Iris pigment epithelial cell (primary cell): ENCODE results near the gene TMEM91.
"Not testable (repeated sequence)": the region's sequence is repeated elsewhere in the genome, so short reads cannot be mapped to it uniquely, and the experiment has no call there.

ENCODE experiments used
- DNase-seq: peaks from one replicate; pipeline ENCODE4 v3.0.0-alpha.2; 2011; ENCODE audit warnings: low read depth

Gene TMEM91

DNA sequence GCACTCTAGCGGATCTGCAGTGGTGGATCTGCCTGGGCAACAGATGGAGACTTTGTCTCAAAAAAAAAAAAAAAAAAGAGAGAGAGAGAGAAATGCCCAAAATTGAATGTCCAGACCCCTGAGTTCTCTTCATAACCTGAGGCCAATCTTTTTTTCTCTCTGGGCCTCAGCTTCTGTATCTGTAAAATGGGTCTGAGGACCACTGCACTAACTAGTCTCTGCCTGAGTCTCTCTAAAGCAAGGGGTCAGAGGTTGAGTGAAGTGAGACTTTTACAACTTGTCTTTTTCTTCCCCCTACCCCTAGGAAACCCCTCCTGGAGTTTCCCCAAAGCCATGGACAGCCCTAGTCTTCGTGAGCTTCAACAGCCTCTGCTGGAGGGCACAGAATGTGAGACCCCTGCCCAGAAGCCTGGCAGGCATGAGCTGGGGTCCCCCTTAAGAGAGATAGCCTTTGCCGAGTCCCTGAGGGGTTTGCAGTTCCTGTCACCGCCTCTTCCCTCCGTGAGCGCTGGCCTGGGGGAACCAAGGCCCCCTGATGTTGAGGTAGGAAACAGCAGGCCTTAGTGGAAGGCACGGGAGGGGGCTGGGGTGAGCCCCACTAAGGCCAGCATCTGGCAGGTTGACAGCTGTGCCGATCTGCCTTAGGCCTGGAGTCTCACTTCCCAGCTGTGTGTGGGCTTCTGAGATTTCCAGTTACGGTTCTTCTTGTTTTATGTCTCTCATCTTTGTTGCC lies 1.8 kb downstream of the TMEM91 start:
- no peak for DNase-seq

DNA sequence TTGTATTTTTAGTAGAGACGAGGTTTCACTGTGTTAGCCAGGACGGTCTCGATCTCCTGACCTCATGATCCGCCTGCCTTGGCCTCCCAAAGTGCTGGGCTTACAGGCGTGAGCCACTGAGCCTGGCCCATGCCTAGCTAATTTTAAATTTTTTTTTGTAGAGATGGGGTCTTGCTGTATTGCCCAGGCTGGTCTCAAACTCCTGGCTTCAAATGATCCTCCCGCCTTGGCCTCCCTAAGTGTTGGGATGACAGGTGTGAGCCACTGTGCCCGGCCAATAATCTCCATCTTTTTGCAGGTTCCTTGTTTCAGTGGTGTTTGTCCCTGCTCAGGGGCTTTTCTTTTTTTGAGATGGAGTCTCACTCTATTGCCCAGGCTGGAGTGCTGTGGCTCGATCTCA lies 5.2 kb downstream of the TMEM91 start:
- DNase-seq, result not testable (repeated sequence)

DNA sequence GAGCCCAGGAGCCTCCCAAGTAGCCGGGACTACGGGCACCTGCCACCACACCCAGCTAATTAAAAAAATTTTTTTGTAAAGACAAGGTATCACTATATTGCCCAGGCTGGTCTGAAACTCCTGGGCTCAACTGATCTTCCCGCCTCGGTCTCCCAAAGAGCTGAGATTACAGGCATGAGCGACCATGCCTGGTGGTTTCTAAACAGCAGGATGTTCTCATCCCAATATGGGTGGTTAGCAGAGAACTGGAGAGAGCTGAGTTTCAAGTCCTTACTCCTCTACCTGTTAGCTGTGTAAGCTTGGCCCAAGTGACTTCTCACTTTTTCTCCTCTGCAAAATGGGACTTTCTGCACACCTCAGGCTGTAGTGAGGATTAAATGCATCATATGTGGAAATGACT lies 8.0 kb downstream of the TMEM91 start:
- no peak for DNase-seq

DNA sequence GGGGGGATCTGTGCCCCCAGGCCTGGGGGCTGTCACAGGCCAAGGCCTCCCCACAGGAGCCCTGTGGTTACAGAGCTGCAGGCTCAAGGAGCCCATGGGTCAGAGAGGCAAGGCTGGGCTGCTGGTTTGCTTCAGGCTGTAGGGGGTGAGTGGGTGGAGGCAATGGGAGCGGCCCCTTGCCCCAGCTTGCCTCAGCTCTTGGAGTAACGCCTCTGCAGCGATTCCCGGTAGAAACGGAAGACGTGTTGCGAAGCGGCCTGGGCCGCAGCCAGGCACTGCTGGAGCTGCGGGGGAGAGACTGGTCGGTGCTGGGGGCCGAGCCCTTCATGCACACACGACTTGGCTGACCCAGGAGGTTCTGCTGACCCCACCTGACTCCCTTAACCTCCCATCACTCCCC lies 10.1 kb downstream of the TMEM91 start:
- DNase-seq, result no peak

DNA sequence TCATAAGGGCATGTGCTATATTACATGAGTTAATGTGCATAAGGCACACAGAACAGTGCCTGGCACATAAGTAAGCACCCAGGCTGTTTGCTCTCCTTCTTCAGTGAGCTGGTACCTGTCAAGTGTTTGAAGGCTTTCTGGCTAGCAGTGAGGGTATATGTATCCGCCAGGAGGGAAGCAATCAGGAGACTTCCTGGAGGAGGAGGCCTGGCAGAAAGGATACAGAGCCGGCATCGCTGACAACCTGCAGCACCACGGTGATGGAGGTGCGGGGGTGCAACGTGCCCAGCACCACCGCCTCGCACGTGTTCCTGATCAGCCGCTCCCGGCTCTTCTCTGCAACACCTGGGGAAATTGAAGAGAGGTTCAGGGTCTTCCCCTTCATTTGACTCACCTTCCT lies 15.3 kb downstream of the TMEM91 start:
- DNase-seq, result no peak

DNA sequence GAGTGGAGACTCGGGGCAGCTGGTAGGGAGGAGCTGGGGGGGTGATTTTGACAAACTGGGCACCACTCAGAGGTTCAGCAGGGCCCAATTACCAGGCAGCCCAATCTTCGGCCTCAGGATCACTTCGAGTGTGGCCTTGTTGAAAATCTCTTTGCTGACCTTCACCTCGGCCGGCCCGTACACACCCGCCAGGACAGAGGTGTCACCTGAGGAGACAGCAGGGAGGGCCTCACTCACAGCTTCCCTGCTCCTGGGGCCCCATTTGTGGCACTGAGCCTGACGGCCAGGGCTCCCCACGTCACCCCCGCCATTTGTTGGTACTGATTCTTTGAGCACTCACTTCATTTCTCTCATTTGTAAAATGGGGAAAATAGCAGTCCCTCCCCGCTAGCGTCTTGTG lies 16.4 kb downstream of the TMEM91 start:
- DNase-seq, result no peak

DNA sequence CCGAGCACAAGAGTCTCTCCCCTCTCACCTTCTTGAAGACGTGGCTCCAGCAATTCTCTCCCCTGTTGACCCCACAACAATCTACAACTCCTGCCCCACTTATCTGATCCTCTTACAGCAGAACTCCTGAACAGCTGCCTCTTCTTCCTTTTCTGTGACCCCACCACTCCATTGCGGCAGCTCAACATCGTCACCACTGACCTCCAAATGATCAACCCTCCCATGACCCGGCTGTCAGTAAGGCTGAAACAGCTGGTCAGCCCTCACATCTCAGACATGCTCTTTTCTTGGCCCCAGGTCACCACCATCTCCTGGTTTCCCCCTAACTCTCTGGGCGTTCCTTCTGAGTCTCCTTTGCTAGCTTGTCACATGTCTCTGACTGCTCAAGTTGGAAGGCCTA lies 19.0 kb downstream of the TMEM91 start:
- DNase-seq, result no peak

DNA sequence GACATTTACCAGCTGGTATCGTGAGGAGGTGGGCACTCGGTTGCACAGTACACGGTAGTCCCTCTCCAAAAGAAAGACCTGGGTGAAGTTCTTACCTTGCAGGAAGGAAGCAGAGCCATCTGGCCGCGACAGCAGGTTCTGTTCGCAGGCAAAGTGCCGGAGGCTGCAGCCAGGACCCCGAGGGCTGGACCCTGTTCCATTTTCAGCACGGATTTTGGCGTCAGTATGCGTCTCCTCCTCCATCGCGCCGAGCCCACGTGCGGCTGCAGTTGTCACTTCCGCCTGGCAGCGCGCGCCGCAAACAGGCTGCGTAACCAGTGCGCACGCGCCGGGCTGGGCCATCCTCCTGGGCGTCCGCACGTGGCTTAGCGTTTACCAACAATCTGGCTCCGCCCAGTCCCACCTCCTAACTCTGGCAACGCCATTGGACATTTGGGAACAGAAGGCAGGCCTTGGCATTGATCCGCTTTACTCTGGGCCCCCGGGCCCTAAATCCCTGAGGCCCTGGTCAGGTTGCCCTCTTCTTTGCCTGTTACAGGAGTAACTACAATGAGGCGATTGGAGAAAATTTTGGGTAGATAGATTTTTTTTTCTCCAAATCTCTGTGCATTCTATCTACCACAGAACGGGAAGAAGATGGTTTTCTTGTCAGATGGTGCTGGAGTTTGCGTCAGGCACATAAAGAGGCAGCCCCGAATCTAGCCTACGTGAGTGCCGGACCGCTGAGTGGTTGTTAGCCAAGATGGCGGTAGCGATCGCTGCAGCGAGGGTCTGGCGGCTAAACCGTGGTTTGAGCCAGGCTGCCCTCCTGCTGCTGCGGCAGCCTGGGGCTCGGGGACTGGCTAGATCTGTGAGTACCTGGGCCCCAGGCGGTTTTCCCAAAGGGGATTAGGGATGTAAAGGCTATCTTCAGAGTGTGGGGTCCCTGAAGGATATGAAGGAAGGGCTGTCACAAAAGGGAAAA lies 21.0 kb downstream of the TMEM91 start, which contains the start of the genes BCKDHA and EXOSC5:
BCKDHA (plus strand) TSS at position 733 of the 964 bp plus-strand sequence; CDS start at position 743, 10 bp downstream.
EXOSC5 (minus strand) TSS at position 274 of the 964 bp plus-strand sequence; CDS start at position 243, 31 bp downstream.
- peak; percentile 99 for DNase-seq

DNA sequence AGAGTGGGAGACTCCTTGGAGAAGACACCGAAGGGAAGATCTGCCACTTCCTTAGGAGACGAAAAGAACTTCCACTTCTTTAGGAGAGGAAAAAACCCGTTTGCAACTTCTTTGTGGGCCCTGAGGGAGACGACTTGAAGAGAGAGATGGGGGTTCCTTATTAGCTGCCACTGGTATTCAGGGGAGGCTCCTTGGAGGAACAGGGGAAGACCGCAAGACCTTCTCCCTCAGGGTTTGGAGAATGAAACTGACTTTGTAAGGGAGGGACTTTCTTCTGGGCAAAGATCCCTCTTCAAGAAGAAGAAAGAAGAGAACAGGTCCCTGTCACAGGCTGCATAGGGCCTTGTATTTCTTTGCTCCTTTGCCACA lies 21.7 kb downstream of the TMEM91 start:
- no peak for DNase-seq

DNA sequence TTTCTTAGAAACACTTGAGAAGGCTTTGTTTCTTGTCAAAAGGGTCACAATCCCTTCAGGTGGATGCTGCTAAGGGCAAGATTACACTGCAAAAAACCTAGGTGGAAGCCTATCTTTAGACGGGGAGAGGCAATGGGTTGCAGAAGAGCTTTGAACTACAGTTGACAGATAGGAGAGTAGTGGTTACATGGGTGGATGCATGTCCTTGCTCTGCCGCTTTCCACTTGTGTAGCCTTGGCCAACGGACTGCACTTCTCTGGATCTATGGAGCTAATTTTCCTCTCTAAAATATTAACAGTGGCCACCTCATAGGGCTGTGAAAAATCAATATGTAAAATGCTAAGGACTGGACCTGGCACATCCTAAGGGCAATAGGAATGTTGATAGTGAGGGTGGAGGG lies 22.3 kb downstream of the TMEM91 start:
- DNase-seq, result no peak

DNA sequence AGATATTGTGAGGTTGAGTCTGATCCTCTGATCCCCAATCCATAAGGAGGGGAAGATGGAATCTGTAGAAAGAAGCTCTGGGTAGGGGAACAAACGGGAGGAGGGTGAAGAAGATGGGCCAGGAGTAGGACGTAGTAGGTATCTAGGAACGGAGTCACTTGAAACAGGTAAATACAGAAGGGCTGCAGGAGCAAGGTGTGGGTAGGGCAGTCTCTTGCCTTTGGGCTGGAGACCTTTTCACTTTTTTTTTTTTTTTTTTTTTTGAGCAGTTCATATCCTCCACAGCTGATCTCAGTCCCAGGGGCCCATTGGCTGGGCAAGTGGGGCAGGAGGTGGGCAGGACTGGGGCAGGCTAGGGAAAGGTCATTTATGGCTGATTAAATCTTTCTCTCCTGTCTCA lies 22.8 kb downstream of the TMEM91 start:
- no peak for DNase-seq

DNA sequence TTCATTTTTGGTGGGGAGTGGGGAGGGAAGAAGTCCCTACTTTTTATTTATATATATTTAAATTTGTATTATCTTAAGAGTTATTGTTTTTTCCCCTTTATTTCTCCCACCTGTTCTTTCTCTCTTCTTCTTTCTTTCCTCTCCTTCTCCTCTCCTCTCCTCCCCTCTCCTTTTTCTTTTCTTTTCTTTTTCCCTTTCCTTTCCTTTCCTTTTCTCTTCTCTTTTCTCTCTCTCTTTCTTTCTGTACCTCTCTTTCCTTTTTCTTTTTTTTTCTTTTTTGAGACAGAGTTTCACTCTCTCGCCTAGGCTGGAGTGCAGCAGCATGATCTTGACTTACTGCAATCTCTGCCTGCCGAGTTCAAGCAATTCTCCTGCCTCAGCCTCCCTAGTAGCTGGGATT lies 23.2 kb downstream of the TMEM91 start:
- no peak for DNase-seq

DNA sequence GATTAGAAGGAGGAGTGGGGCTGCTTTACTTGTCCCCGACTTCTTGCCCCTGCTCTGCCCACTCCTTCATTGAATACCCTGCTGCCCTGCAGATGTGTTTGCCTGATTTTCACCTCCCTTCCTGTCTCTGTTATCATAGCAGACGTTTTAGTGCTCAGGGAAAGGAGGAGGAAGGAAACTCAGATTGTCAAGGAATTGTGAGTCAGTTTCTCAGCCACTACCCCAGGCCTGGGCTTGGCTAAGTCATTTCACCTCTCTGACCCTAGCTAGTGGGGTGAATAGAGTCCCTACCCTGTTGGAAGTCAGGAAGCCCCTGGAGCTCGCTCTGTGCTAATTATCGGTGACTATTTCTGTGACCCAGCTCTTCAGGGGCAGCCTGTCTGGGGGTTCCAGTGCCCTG lies 25.1 kb downstream of the TMEM91 start:
- DNase-seq, result no peak

DNA sequence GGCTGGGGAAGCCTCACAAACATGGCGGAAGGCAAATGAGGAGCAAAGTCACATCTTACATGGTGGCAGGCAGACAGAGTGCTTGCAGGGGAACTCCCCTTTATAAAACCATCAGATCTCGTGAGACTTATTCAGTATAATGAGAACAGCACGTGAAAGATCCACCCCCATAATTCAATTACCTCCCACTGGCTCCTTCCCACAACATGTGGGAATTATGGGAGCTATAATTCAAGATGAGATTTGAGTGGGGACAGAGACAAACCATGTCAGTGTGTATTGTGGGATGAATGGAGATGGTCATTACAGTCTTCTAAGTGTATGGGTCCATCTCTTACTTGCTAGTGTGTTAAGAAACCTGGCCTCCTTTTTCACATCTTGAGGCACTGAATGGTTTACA lies 25.7 kb downstream of the TMEM91 start:
- DNase-seq, result no peak

DNA sequence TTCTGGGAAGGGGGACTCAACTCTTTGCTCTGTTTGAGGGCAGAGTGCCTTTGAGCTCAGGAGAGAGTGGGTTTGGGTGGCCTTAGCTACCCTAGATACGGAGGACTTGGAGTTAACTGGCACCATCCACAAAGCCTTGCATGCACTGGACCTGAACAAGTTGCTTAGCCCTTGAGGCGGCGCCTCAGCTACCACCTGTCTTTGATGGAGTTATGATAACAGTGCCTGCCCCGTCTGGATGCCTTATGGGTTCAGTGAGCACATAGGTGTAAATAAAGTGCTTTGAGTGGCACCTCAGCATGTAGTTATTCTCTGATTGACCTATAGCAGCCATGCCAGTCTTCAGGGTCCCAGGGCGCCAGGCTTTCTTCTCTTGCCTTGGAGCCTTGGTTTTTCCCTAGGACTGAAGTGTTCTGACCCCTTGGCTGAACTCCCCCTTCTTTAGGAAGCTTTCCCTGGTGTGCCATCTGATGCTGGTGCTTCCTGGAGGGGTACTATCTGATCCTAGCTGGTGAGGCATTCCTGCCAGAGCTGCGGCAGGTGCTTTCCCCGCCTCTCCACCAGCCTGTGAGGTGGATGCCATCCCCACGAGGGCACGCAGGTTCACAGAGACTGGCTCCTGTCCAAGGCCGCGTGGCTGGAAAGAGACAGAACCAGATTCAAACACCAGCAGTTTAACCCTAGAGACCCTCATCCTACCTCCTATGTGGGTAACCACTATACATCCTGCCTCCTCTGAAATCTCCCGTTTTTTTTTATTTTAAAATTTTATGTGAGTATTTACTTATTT lies 27.0 kb downstream of the TMEM91 start:
- DNase-seq, result no peak

DNA sequence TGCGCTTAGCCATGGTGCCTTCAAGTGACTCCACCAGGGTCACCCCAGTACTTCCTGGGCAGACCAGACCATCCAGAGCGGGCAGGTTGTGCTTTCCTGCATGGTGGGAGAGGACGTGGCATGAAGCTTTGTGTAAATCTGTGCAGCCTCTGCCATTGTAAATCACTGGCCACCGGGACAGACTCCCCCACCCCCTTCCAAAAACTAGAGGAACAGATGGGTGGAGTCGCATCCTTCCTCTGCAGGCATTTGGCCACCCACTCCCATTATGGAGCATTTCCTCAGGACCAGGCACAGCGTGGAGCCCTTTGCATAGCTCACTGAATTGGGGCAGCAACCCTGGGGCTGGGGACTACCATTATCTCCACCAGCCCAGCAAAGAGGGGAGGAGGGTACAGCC lies 29.4 kb downstream of the TMEM91 start:
- DNase-seq, result no peak

DNA sequence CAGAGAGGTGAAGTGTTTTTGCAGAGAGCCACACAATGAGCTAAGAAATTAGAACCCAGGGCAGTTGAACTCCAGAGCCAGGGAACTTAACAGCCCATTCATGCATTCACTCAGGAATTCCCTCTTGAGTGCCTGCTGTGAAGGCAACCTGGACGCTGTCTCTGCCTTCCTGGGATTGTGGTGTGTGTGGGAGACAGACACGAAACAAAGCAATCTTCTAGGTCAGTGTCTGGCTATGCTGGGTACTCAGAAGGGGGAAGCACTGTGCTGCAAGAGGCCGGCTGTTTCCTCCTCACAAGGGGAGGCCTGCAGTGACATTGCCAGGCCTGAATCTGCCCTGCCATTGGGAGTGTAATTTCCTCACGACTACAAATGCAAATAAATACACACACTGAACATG lies 30.9 kb downstream of the TMEM91 start:
- DNase-seq, result peak; percentile 35

DNA sequence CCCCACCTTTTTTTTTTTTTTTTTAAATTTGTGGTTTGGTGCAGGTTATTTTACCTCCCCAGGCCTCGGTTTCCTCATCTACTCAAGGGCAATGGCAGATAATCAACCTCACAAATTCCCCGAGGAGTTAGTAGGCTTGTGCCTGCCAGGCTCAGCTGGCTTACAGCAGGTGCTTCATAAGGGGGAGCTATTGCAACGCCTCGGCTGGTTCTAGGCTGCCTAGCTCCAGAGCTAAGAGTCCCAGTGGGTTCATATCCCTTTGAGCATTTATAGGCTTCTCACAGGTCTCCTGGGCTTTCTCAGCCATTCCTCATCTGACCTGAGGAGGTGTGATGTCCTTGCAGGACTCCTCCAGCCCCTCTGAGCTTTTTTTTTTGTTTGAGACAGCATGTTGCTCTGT lies 31.9 kb downstream of the TMEM91 start:
- no peak for DNase-seq

DNA sequence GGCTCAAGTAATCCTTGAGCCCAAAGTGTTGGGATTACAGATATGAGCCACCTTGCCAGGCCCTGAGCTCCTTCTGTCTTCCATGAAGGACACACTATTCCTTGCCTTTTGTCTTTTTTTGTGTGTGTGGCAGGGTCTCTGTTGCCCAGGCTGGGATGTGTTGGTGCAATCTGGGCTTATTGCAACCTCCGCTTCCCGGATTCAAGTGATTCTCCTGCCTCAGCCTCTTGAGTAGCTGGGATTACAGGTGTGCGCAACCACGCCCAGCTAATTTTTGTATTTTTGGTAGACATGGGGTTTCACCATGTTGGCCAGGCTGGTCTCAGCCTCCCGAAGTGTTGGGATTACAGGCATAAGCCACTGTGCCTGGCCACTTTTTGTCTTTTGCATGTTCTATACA lies 32.5 kb downstream of the TMEM91 start:
- not testable (repeated sequence) for DNase-seq

DNA sequence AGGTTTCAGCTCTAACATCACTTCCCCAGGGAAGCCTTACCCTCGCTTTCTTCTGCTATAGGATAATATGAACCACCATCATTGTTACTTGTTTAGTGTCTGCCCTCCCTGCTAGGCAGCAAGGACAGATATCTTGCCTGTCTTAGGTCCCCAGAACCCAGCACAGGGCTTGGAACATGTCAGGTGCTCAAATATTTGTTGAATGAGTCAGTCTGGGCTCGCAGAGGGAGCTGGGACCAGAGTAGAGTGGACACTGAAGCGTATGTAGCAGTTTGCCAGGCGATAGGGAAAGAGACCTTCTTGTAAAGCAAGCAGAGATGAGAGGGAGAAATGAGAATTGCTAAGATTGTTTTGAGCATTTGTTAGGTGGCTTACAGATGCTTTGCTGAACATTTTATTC lies 33.0 kb downstream of the TMEM91 start:
- DNase-seq, result peak; percentile 61

DNA sequence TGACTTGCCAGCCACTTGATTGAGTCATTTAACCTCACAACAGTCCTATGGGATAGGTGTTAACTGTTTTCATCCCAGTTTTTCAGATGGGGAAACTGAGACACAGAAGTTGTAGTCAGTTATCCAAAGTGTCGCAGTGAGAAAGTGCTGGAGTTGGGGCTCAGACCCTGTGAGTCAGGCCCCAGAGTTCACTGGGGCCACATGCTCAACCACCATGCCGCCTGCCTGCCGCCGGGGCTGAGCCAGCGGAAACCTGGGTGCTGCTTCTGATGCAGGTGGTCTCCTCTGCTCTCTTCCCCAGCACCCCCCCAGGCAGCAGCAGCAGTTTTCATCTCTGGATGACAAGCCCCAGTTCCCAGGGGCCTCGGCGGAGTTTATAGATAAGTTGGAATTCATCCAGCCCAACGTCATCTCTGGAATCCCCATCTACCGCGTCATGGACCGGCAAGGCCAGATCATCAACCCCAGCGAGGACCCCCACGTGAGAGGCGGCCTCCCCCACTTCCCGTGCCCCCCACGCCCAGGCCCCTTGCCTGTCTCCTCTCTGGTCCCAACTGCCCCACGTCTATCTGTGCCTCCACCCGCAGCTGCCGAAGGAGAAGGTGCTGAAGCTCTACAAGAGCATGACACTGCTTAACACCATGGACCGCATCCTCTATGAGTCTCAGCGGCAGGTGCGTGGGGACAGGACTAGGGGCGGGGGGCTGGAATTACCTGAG lies 34.2 kb downstream of the TMEM91 start:
- no peak for DNase-seq
